GM18858 (cell line): ENCODE results near the gene NDUFA8.

Experiments
- ATAC-seq: cut with Tn5 transposase; IDR thresholded peaks from one replicate; pipeline ENCODE4 v1.9.1; 2021; ENCODE audit not compliant: unreplicated experiment

The NDUFA8 gene

GRCh38 chr9:122186301-122186700 is 26.7 kb upstream of the NDUFA8 start:
- ATAC-seq = no peak

GRCh38 chr9:122184551-122184950 is 25.0 kb upstream of the NDUFA8 start:
- no peak for ATAC-seq

DNA sequence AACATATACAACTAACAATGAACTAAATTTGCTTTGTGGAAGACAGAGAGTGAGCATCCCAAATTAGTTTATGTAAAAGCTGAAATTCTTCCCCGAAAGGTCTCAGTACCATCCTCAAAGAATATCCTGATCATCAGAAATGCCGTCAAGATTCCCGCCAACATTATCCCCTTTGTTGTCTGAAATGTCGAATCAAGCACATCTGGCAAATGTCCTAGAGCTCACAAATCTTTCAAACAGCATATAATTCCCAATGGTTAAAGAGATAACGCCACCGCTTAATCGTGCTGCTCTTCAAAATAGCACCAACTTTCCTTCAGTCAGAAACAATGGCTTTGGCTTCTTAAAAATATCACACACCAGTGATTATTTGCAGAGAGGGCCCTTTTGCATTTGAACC is 23.9 kb upstream of the NDUFA8 start:
- ATAC-seq = no peak

GRCh38 chr9:122180633-122181032 is 21.1 kb upstream of the NDUFA8 start:
- ATAC-seq = no peak

- no peak for ATAC-seq
These were observed 20.1 kb upstream of the NDUFA8 start for GRCh38 chr9:122179690-122180074.

DNA sequence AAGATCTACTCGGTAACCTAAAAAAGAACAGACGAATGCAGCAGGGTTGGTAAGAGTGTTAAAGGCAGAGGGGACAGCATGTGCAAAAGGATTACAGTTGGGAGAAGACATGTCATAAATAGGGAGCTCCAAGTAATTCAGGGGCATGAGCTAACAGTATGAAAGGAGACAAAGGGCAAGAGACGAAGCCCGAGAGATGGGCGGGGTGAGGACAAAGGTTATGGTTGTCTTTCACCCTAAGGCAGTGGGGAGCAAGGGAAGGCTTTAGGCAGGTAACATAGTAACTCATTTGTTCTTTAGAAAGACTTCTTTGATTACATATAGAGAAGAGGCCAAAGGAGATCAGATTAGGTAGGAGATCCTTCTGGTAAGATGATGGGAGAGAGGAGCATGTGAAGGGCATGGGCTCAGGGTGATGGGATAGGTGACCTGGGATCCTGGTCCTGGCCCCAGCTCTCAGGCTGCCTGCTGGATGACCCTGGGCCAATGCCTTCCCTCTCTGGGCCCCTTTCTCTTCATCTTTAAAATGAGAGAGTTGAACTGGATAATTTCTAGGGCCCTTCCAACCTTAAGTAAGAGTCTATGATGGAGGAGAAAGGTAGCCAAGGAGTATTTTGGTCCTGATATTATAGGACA is 19.6 kb upstream of the NDUFA8 start:
- no peak for ATAC-seq

DNA sequence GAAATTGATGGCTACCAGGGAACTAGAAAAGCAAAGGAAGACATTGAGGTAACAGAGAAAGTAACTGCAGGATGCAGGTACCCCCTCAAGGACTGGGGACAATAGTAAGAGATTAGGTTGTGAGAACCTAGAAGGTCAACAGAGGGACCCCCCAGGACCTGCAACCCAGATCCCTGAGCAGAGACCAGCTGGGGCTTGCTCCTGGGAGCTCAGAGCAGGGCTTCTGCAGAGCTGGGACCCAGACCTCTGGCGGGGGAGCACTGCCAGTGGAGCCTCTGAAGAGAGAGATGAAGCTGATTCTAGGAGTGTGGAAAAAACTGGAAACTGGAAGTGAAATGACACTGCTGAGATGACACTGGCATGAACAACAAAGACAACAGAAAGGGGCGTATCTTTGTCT is 17.3 kb upstream of the NDUFA8 start:
- no peak for ATAC-seq

- no peak for ATAC-seq
These were observed 14.1 kb upstream of the NDUFA8 start for GRCh38 chr9:122173670-122174069.

GRCh38 chr9:122172131-122172530 is 12.6 kb upstream of the NDUFA8 start:
- ATAC-seq = no peak

GRCh38 chr9:122168356-122168755 is 8.8 kb upstream of the NDUFA8 start:
- ATAC-seq = no peak

DNA sequence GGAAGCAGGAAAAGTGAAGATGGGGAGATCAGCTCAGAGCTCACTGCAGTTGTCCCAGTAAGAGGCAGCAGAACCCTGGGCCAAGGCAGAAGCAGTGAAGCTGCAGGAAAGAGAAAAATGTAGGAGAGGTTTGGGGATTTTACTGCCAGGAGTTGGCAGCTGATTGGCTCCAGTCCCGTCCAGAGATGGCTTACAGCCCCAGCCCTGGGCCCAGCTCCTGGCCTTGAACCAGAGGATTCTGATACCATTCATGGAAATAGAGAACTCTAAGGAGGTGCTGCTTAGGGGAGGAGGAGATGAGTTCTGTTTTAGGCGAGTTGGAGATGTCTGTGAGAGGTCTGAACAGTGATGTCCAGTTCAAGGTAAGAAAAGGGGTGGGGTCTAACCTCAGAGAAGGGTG is 4.7 kb upstream of the NDUFA8 start:
- ATAC-seq = no peak

DNA sequence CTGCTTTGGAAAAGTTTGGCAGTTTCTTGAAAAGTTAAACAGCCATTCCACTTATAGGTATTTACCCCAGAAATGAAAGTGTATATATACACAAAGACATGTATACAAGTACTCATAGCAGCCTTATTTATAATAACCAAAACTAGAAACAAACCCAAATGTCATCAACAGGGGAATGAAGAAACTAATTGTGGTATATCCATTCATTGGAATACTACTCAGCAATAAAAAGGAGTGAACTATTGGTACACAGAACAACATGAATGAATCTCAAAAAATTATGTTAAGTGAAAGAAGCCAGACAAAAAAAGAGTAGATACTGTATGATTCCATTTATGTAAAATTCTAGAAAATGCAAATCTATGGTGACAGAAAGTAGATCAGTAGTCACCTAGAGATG is 2.8 kb upstream of the NDUFA8 start:
- ATAC-seq = no peak

DNA sequence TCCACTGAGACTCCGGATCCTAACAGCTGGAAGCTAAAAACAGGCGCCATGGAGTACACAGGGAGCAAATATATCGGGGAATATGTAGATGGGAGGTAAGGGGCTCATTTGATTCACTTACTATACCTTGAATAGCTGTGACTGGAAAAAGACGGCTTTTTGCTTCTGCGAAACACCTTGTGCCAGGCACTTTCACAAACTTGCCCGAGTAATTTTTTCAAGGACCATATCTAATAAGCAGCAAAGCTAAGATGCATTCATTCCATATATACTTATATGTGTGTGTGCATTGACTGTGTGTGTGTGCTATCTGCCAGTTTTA is 307 bp upstream of the NDUFA8 start:
- no peak for ATAC-seq

DNA sequence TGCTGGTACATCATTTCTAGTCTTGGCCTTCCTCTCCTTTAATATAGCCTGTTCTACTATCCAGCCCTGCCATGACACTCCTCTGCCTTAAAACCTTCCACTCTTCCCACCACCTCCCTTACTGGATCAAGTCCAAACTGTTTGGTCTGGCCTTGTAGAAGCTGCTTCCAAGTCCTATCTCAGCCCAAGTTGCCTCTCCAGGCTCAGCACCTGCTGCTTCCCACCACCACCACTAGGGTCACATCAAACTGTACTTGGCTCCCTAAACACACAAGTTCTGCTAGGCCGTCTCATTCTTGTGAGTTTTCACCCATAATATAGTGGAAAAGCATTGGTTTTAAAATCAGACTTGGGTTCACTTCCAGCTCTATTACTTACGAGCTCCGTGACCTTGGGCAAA is 1.4 kb downstream of the NDUFA8 start:
- ATAC-seq = no peak

GRCh38 chr9:122155796-122156195 is 3.8 kb downstream of the NDUFA8 start:
- no peak for ATAC-seq

DNA sequence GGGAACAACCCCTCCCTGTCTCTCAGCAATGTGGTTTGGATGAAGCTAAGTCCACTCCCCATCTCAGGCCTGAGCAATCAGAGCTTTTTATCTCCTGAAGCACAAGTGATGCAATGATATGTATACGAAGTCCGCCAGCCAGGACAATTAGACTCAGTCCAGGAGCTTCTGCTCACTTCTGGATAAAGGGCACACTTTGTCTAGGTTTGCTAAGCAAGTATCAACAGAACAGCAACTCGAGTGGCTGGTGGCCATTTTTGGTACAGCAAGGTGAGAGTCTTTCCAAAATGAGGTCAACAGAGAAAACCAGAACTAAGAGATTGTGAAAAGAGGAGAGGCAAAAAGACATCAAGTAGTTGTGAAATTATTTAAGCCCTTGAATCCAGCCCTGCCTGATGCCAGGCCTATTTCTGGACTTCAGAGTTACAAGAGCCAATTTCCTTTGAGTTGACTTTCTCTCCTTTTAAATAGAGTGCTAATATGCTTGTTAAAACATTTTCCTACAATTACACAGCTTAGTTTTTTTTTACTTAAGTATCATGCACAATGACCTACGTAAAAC is 8.2 kb downstream of the NDUFA8 start:
- no peak for ATAC-seq

DNA sequence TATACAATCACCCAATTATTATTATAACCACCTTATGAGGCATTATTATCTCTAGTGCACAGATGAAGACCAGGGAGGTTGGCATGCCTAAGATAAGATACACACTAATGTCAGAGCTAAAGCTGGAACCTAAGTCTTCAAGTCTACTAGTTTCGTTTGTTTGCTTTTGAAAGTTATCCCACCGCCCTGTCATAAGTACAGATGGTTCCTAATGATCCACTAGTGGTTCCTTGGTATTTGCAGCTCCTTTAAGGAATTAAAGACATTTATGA is 14.1 kb downstream of the NDUFA8 start:
- ATAC-seq = no peak

DNA sequence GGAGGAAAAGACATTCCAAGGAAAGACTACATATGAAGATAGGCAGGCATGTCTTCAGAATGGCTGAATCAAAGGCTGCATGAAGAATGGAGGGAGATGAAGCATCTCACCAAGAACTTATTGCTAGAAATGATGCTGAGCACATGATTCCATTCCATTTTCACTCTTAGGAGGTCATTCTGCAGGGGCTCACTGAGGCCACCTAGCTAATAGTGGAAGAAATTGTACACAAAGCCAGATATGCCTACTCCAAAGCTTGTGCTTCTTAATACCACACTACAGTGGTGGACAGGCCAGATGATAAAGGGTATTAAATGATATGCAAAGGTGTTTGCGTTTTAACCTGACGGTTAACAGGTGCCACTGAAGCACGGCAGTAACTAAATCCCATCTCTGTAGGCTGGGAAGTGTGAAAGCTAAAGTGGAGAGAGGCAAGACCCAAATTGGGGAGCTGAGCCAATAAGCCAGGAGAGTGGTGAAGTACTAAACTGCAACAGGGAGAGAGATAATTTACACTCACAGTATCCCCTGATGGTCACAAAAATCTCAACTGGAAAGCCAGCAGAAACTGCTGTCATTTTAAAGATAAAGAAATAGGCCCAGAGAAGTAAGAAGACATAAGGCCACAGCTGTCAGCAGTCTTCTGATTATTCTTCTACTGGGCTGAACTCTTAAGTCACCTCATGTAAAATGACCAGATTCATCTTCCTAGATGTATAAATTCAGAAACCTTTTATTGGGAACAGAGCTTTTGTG is 14.6 kb downstream of the NDUFA8 start:
- no peak for ATAC-seq

DNA sequence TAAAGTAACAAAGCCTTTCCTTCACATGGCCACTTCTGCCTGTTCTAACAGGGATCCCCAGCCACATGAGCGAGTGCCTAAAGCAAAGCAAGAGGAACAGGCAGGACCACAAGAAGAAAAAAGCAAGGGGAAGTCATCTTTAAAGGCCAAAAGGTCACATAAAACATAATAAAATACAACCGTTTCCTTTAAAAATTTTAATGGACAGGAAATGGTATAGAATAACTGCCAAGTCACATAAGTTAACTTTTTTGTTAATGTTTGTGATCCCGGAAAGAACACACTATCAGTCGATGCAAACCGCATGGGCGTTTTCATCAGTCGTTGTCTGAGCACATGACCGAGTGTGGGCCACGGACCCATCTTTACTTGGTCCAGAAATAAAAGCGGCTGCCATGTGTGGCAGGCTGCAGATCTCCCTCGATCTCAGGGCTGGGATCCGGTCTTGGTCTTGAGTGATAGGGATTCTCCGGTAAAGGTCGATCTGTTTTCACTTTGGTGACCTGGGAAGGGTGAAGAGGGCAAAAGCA is 15.6 kb downstream of the NDUFA8 start:
- no peak for ATAC-seq

DNA sequence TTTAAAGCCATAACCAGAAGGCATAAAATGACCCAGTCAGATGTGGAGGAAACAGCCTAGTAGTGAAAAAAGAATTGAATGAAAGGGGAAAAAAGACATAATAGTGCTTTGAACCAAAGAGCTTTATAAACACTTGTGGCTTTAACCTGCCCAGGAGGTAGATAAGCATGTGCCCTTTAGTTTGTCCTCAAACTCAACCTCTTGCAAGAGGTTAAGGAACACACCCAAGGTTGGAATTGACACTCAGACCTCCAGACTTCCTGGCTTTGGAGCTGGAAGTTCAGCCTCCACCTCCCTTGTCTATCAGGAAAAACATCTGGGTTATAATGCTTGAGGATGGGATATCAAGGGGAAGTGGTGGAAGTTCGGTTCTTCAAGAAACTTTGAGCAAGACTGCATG is 16.3 kb downstream of the NDUFA8 start:
- no peak for ATAC-seq

DNA sequence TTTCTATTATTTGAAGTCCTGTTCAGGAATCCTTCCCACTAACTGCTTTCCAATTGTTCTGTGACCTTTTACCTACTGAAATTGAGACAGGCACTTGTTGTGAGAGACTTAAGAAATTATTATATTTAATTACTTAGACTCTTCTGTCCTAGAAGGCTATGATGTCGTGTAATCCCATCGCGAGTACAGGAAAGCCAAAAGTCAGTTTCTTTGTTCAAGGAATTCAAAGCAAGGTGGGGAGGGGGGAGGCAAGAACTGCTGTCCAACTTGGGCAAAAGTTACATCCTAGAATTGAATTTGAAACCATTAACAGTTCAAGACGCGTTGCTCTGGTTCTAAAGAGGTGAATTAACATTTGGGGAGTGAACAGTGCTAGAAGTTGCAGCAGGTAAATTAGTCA is 17.9 kb downstream of the NDUFA8 start:
- no peak for ATAC-seq

DNA sequence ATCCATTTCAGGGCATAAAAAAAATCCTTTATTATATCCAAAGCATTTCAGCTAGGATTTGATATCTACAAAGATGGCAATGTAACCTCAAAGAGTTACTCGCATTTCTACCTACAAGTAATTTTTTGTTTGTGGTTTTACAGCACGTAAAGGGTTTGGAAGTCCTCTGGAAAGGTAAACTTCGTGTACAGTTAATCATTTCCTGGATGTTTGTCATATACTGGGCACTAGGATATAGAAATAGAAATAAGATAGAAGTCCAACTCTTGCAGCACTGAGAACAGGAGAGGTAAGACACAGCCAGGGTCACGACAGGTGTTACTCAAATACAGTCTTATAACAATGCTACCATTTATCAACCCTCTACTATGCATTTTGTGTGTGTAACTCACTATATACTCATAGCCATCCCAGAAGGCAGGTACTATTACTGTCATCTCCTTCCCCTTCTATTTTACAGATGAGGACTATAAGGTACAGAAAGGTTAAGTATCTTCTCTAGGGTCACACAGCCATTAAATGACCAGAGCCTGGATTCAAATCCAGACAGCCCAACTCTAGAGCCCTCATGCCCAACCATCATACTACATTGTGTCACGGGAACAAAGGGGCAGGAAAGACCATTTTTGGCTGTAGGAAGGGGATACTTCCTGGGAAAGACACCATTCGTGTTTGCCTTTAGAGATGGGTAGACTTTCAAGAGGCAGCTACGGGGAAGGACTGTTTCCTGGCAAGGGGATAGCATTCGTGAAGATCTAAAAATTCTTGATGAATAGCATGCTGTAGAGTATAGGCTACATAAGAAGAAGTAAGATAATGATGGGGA is 19.0 kb downstream of the NDUFA8 start:
- ATAC-seq = no peak
